H7 (cell line): Measurements from ENCODE around the gene PXT1. TPM values are rescaled to one million over a fixed set of nuclear protein-coding genes. Genes with fewer than 3 reads are reported as not detected.

Source experiments
- DNase-seq: peaks from one replicate; pipeline ENCODE4 v3.0.0; 2012
- H3K27me3 ChIP-seq: 2 replicates; pipeline ENCODE4 v1.6.0; 2011; ENCODE audit warnings: mild to moderate bottlenecking, low read length; ENCODE audit not compliant: control insufficient read depth, insufficient read depth
- H3K36me3 ChIP-seq: replicated peaks from 2 replicates; pipeline ENCODE4 v1.5.1; 2011; ENCODE audit warnings: low read length; ENCODE audit not compliant: control insufficient read depth, insufficient read depth
- H3K4me3 ChIP-seq: 2 replicates; pipeline ENCODE4 v1.5.1; 2011; ENCODE audit warnings: low read depth, mild to moderate bottlenecking, control low read depth, low read length, moderate library complexity; ENCODE audit not compliant: insufficient read depth
- total RNA-seq: library from RNA; depleted of rRNA; stranded (reverse); fragments of >200 nt; shearing (Covaris generic); gene quantifications from 2 replicates; pipeline ENCODE4 v1.2.3, GENCODE V29; 2014

The PXT1 gene
- total RNA-seq, 1 experiment from 2014 or later = 0.03 TPM

DNA sequence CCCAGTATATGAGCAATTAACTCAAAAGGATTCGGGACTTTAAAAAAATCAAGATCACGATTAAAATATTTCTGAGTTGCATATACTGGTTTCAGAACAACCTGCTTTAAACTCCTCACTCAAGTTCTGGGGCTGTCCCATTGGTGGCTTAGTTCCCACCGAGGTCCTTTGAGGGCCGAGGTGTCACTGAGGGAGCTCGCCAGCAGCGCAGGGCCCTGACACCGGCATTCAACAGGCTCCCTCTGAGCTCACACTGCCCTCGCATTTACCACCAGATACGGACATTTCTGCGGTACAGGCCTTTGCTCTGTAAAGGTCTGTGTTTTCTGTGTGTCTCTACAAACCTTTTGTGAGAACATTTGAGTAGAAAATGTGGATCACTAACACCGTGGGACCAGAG is 81.6 kb downstream of the PXT1 start:
- Histone ChIP-seq H3K36me3 (no peaks in the 10 kb centered on the region), H3K4me3 (no peak overlapping the region), H3K27me3 (no peaks in the 10 kb centered on the region)
- no peak for DNase-seq

DNA sequence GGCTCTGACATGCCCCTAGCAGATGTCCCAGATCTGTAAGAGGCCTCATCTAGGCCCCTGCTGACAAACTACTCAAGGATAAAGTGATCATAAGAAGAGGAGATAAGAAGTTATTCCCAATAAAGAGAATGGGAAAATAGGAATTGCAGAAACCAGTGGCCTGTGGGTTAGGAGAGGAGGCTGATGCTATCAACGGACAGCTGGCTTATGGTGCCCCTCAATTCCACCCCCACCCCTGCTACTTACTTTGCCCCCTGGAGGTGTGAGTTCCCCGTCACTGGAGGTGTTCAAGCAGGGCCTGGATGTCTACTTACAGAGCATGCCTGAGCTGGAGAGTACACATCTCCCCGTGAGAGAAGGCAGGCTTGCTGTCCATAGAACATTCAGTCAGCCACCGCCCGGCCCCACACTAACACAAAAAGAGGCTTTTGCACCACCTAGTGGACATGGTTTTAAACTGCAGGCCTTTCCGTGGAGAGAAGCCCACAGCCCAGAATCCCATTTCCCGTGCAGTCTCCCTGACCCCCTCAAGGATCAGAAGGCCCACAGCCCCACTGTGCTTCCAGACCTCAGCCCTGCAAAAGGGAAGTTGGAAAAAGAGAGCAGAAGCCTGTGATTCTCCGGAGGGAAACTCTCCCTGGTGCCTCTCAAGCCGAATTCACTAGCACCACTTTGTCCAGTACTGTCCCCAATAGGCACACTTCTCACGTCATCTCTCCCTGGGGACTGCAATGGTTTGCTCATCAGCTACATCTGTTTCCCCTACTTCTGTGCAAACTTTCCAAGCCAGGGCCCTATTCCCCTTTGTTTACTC is 82.2 kb downstream of the PXT1 start:
- Histone ChIP-seq H3K36me3 (no peaks in the 10 kb centered on the region), H3K27me3 (no peaks in the 10 kb centered on the region), H3K4me3 (no peak overlapping the region)
- DNase-seq = peak; percentile 86

DNA sequence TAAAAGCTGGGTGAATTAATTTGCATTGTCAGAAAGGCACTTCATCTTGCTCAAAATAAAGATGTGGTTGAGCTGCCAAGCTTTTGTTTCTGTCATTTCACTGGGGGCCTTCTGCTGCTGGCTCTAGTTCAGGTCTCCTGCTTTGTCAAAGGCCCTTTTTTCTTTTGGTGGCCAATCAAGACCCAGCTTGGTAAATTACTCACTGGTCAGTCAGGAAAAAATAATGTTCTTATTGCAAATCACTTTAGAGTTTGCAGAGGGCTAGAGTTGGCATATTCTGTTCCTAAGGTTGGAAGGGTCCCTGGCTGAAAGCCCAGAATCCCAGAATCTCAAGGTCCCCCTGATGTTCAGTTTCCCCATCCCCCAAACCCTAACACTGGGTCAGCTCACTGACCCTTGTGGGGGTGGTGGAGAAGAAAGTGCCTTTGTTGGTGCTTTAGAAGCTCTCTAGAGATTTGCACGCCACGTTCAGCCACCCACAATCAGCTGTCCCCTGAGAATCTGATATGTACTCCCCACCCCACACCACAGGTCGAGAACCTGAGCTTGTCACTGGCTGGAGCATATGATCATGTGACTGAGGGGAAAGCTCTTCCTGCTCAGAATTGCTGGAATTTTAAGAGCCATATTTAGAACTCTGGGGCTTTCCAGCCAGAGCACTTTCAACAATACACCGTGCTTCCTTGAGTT is 84.3 kb downstream of the PXT1 start:
- Histone ChIP-seq H3K4me3 (no peak overlapping the region), H3K27me3 (no peaks in the 10 kb centered on the region), H3K36me3 (no peaks in the 10 kb centered on the region)
- DNase-seq = no peak

DNA sequence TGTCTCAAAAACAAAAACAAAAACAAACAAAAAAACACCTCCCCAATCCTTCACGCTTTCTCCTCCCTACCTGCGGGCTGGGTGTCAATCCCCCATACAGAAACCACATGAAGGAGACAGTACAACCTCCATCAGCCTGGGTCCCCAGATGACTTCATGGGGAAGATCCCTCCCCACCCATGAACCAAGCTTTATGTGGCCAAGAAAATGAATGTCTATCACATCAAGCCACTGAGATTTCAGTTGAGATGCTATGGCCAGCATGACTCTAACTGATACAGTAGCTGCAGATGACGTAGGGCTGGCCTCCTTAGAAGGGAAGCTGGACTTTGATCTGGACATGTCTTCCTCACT is 84.8 kb downstream of the PXT1 start:
- DNase-seq = no peak
- Histone ChIP-seq H3K27me3 (no peaks in the 10 kb centered on the region), H3K36me3 (no peaks in the 10 kb centered on the region), H3K4me3 (no peak overlapping the region)

DNA sequence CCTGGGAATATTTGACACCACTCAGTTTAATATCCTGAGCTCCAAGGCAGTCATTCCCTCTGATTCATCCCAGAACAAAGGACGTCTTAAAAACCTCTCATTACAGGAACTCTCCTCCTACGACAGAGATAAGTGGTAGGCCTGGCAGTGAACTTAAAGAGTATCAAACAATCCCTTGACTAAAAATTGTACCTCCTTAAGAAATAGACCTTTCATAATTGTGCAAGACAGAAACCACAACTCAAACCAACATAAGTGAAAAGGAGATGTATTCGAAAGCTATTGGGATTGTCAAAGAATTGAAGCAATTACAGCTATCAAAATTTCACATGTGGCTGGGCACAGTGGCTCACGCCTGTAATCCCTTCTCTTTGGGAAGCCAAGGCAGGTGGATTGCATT is 86.8 kb downstream of the PXT1 start:
- DNase-seq = no peak
- no peak overlapping the region for H3K4me3 ChIP-seq
- no peaks in the 10 kb centered on the region for H3K36me3 ChIP-seq
- H3K27me3 ChIP-seq = no peaks in the 10 kb centered on the region

DNA sequence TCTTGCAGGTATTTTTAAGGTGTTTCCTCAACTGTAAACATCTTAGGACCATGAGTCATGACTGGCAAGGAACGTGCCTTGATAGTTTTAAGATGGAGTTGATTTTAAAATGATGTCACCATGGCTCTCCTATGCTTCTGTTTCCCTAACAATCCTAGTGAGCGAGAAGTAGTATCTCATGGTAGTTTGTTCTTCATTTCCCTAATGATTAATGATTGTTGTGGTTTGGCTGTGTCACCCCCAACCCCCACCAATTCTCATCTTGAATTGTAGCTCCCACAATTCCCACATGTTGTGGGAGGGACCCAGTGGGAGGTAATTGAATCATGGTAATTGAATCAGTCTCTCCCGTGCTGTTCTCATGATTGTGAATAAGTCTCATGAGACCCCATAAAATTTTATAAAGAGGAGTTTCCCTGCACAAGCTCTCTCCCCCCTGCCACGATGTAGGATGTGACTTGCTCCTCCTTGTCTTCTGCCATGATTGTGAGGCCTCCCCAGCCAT is 89.2 kb downstream of the PXT1 start:
- Histone ChIP-seq H3K27me3 (no peaks in the 10 kb centered on the region), H3K36me3 (no peaks in the 10 kb centered on the region), H3K4me3 (no peak overlapping the region)
- DNase-seq = no peak

DNA sequence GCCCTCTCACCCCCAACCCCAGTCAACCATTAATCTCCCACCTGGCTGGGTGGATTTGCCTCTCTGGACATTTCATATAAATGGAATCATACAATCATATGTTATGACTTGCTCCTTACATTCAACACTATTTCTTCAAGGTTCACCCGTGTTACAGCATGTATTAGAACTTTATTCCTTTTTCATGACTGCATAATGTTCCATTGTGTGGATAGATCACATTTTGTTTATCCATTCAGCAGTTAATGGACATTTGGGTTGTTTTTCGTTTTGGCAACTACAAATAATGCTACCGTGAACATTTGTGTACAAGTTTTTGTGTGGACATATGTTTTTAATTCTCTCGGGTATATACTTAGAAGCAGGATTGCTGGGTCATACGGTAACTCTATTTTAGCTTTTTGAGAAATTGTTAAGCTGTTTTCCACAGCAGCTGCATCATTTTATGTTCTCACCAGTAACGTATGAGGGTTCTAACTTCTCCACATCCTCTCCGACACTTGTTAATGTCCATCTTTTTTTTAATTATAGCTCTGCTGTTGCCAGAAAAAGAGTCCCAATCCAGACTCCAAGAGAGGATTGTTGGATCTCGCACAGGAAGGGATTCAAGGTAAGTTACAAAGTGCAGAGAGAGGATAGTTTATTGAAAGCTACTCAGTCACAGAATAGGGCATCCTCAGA is 90.0 kb downstream of the PXT1 start:
- H3K4me3 ChIP-seq = no peak overlapping the region
- no peak for DNase-seq
- H3K27me3 ChIP-seq = no peaks in the 10 kb centered on the region
- no peaks in the 10 kb centered on the region for H3K36me3 ChIP-seq

DNA sequence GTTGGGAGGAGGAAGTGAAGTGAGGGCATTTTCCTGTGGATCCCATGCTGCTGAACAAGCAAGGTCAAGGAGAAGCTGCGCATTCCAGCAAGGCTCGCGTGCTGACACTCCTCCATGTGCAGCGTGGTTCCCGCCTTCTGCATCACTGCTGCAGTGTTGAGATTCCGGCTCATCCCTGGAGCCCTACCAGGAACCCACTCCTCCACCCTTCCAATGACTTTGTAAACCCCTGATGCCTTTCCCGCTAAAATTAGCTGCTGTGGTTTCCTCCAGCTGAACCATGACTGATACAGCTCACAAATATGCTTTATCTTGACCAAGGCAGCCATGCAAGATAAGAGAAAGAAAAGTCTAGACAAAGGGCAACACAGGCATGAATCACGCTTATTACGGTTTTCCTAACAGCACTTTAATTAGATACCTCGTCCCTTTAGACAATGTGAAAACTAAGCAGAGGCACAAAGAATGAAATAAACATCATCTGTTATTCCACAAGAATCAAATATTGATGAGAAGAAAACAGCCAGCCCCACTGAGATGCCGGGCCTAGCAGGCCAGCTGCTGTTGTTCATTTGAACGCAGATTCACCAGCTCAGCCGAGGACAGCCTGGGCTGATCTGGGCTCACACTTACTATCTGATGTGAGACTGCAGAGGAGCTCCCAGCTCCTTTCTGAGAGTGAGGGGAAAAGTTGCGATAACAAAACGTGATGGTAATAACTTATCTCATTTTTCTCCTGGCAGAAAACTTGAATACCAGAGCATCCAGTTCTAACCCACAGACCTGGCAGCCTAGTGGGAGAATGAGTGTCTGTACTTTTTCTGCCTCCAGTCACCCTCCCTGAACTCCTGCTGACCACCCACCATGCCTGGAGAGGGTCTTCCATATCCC is 91.7 kb downstream of the PXT1 start:
- no peak for DNase-seq
- Histone ChIP-seq H3K36me3 (no peaks in the 10 kb centered on the region), H3K4me3 (no peak overlapping the region), H3K27me3 (no peaks in the 10 kb centered on the region)

DNA sequence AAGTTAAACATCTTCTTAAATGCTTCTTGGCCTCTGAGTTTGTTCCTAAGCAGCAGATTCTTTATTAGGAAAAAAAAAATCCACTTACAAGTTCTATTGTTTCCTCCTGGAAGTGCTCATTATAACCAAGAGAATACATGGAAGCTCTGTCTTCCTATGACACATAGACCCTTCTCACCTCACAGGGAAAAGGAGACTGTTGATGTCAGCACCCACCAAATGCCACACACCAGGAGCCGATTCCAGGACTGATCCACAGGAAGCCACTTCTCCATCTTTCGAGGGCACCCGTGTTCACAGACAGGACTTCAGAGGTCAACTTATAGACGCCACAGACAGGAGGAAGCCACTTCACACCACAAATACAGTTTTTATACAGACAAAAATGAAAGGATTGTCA is 92.6 kb downstream of the PXT1 start:
- Histone ChIP-seq H3K27me3 (no peaks in the 10 kb centered on the region), H3K4me3 (no peak overlapping the region), H3K36me3 (no peaks in the 10 kb centered on the region)
- DNase-seq = no peak

DNA sequence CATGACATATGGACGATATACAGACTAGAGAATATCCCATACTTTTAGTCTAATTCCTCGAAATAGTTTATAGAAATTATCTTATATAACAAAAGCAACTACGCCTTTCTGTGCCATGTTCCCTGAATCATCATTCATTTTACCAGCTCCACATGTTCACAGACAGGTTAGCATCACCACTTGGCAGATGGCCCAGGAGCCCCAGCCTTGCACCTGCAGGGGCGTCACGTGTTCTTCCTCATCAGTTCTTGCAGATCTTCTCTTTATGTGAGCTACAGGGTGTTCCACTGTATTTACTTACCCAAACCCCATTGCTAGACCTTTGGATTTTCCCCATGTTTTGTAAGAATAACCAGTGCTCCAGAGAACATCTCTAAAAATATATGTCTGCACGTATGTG is 93.4 kb downstream of the PXT1 start:
- Histone ChIP-seq H3K36me3 (no peaks in the 10 kb centered on the region), H3K27me3 (no peaks in the 10 kb centered on the region), H3K4me3 (no peak overlapping the region)
- no peak for DNase-seq

DNA sequence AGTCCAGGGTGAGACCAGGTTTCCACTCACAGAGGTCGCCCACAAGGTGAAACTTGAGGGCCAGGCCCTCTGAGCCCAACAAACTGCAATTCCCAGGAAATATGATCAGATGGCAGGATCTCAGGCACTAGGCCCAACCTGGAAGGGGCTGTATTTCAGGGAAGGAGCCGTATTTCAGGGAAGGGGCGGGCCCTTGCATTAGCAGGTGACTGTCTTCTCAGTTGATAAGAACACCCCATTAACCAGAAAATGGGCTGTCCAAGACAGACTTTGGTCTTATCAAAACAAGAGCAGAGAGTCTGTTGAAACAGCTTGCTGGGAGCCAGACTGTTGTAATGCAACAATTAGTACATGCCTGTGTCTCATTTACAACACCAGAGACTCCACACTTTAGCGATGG is 95.0 kb downstream of the PXT1 start:
- no peak overlapping the region for H3K4me3 ChIP-seq
- H3K36me3 ChIP-seq = no peaks in the 10 kb centered on the region
- H3K27me3 ChIP-seq = no peaks in the 10 kb centered on the region
- no peak for DNase-seq

DNA sequence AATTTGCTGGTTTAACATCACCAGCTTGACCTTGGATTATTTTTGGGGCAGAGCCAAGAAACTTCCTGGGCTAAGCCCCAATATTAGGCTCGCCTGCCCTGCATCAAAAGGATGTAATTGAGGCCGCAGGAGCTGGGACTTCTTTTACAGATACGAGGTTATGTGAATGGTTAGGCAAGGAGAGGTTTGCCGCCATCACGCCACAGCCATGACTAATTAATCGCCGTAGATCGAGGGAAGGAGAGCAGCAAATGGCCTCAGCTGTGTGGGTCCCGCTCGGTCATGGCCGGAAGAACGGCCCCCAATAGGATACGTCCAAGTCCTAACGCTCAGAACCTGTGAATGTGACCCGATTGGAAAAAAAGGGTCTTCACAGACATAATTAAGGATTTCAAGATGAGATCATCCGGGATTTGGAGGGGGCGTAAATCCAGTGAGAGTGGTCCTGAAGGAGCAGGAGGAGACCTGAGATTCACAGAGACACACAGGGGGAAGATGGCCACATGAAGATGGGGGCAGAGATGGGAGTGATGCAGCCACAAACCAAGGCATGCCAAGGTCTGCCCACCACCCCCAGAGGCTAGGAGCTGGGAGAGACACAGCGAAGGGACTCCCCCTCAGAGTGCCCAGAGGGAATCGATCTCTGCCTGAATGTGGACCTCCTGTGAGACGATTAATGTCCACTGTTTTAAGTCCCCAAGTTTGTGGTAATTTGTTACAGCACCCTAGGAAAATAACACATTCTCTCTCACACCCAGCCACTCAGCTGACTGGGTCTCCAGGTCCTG is 96.0 kb downstream of the PXT1 start:
- Histone ChIP-seq H3K4me3 (no peak overlapping the region), H3K36me3 (no peaks in the 10 kb centered on the region), H3K27me3 (peaks cover 1% of the 10 kb centered on the region; the same call in 1 of the 2 replicates)
- no peak for DNase-seq

DNA sequence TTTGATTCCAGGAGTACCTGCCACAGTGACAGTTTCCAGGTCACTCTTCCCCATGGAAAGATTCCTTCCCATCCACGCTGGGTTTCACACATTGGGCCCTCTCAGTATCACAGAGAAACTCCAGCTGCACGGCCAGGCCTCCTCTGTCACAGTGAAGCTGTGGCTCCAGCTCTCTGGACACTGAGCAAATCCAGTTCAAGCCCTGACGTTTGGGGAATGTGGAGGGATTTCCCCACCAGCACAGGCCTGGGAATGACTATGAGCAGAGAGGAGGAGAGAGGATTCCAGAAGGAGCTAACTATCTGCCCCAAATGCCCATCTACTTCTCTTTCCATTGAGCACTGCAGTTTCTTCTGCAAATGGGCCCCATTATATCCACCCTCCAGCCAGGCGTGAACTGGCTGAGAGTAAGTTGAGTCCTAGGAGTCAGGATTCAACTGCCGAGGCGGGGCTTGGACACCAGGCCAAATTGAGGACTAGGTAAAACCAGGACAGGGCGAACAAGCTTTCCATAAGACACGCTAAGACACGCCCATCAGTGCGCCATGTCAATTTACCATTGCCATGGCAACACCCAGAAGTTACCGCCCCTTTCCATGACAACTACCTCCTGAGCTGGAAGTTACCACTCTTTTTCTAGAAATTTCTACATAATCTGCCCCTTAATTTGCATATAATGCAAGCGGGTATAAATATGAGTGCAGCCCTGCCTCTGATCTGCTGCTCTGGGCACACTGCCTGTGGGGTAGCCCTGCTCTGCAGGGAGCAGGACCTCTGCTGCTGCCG is 96.8 kb downstream of the PXT1 start:
- H3K4me3 ChIP-seq = no peak overlapping the region
- peaks cover 1% of the 10 kb centered on the region; the same call in 1 of the 2 replicates for H3K27me3 ChIP-seq
- no peaks in the 10 kb centered on the region for H3K36me3 ChIP-seq
- no peak for DNase-seq
